ENCODE results near the gene TSPAN14.

Gene TSPAN14

GRCh38 chr10:80429521-80429973 lies 24.6 kb upstream of the TSPAN14 start:
- Histone ChIP-seq H4K20me1 (ENCODE audit: low read depth, low read length) (no peaks in the 10 kb centered on the region), H2AFZ (ENCODE audit: low read depth, low read length, severe bottlenecking) (no peak overlapping the region), H3K9ac (ENCODE audit: low read length) (no peak overlapping the region), H3K9me3 (ENCODE audit: insufficient read depth, low read length) (no peaks in the 10 kb centered on the region), H3K36me3 (ENCODE audit: low read length) (no peaks in the 10 kb centered on the region), H3K9me2 (replicated peaks; ENCODE audit: insufficient read depth, low read length) (no peaks in the 10 kb centered on the region), H3K79me2 (ENCODE audit: insufficient read depth, low read length) (no peaks in the 10 kb centered on the region), H3K4me2 (ENCODE audit: low read depth, low read length, poor library complexity, severe bottlenecking) (no peak overlapping the region), H3K27ac (ENCODE audit: low read depth, low read length) (no peak overlapping the region), H3K4me3 (ENCODE audit: insufficient read depth, low read length, poor library complexity, severe bottlenecking) (no peak overlapping the region), H3F3A (ENCODE audit: insufficient read depth) (no peaks in the 10 kb centered on the region), H3K27me3 (ENCODE audit: low read length) (no peaks in the 10 kb centered on the region)
- TF ChIP-seq EZH2phosphoT487 (conservative IDR thresholded peaks at IDR 0.05; ENCODE audit: low read length) = no peak
- no peak for TF ChIP-seq CTCF (IDR thresholded peaks at IDR 0.05; ENCODE audit: insufficient read depth, low read length, poor library complexity, severe bottlenecking)

- TF ChIP-seq EZH2phosphoT487 (conservative IDR thresholded peaks at IDR 0.05; ENCODE audit: low read length) (no peak), CTCF (IDR thresholded peaks at IDR 0.05; ENCODE audit: insufficient read depth, low read length, poor library complexity, severe bottlenecking) (no peak)
- H3K27ac ChIP-seq (ENCODE audit: low read depth, low read length) = no peak overlapping the region
- H3K9me3 ChIP-seq (ENCODE audit: insufficient read depth, low read length) = no peaks in the 10 kb centered on the region
- no peak overlapping the region for H2AFZ ChIP-seq (ENCODE audit: low read depth, low read length, severe bottlenecking)
- H3F3A ChIP-seq (ENCODE audit: insufficient read depth) = no peaks in the 10 kb centered on the region
- H4K20me1 ChIP-seq (ENCODE audit: low read depth, low read length) = no peaks in the 10 kb centered on the region
- no peaks in the 10 kb centered on the region for H3K9me2 ChIP-seq (replicated peaks; ENCODE audit: insufficient read depth, low read length)
- no peaks in the 10 kb centered on the region for H3K36me3 ChIP-seq (ENCODE audit: low read length)
- H3K9ac ChIP-seq (ENCODE audit: low read length) = no peak overlapping the region
- no peak overlapping the region for H3K4me2 ChIP-seq (ENCODE audit: low read depth, low read length, poor library complexity, severe bottlenecking)
- no peaks in the 10 kb centered on the region for H3K79me2 ChIP-seq (ENCODE audit: insufficient read depth, low read length)
- no peaks in the 10 kb centered on the region for H3K27me3 ChIP-seq (ENCODE audit: low read length)
- no peak overlapping the region for H3K4me3 ChIP-seq (ENCODE audit: insufficient read depth, low read length, poor library complexity, severe bottlenecking)
These were observed 21.0 kb upstream of the TSPAN14 start for GRCh38 chr10:80433134-80433533.

GRCh38 chr10:80436446-80437098 lies 17.5 kb upstream of the TSPAN14 start:
- no peaks in the 10 kb centered on the region for H3K9me2 ChIP-seq (replicated peaks; ENCODE audit: insufficient read depth, low read length)
- H3K4me3 ChIP-seq (ENCODE audit: insufficient read depth, low read length, poor library complexity, severe bottlenecking) = no peak overlapping the region
- TF ChIP-seq CTCF (IDR thresholded peaks at IDR 0.05; ENCODE audit: insufficient read depth, low read length, poor library complexity, severe bottlenecking) = no peak
- no peak for TF ChIP-seq EZH2phosphoT487 (conservative IDR thresholded peaks at IDR 0.05; ENCODE audit: low read length)

More at GRCh38 chr10:80436446-80437098, 17.5 kb upstream of the TSPAN14 start:
- Histone ChIP-seq H3K4me2 (ENCODE audit: low read depth, low read length, poor library complexity, severe bottlenecking) (no peak overlapping the region), H3F3A (ENCODE audit: insufficient read depth) (no peaks in the 10 kb centered on the region), H4K20me1 (ENCODE audit: low read depth, low read length) (no peaks in the 10 kb centered on the region), H3K27me3 (ENCODE audit: low read length) (no peaks in the 10 kb centered on the region), H3K9me3 (ENCODE audit: insufficient read depth, low read length) (no peaks in the 10 kb centered on the region), H3K9ac (ENCODE audit: low read length) (no peak overlapping the region), H3K27ac (ENCODE audit: low read depth, low read length) (no peak overlapping the region), H3K36me3 (ENCODE audit: low read length) (no peaks in the 10 kb centered on the region), H2AFZ (ENCODE audit: low read depth, low read length, severe bottlenecking) (no peak overlapping the region), H3K79me2 (ENCODE audit: insufficient read depth, low read length) (no peaks in the 10 kb centered on the region)
